ENCODE data around the gene SNX30.

- TF ChIP-seq CTCF (IDR thresholded peaks at IDR 0.05): no peak
- TF ChIP-seq POLR2AphosphoS5 (IDR thresholded peaks at IDR 0.05): no peak
- TF ChIP-seq POLR2A (IDR thresholded peaks at IDR 0.05): no peak
- no peak for TF ChIP-seq EP300 (IDR thresholded peaks at IDR 0.05)
Observed at GRCh38 chr9:112765281-112765680, 14.7 kb downstream of the SNX30 start.

Data from gastroesophageal sphincter (tissue), 3 donors.